A673 (cell line): ENCODE data around the gene CRYGD. TPM values are rescaled to one million over a fixed set of nuclear protein-coding genes. Genes with fewer than 3 reads are reported as not detected.
"Not testable (repeated sequence)": the region's sequence is repeated elsewhere in the genome, so short reads cannot be mapped to it uniquely, and the experiment has no call there.

Experiments
- BruUV-seq: library from RNA; stranded (reverse); fragments of 400-500 nt; replicated peaks from 2 replicates; lab custom pipeline; 2021; lab: Mats Ljungman, UMichigan
- CTCF ChIA-PET: fragments of 300-600 bp; sonication (Branson Sonifier 250); formaldehyde crosslinking; loops from one replicate; lab custom pipeline; 2022; ENCODE audit warnings: antibody characterized with exemption; lab: Charles Lee
- POLR2A ChIA-PET: fragments of 300-600 bp; sonication (Branson Sonifier 250); formaldehyde crosslinking; loops from one replicate; lab custom pipeline; 2022; ENCODE audit warnings: antibody characterized with exemption; ENCODE audit not compliant: low non-redundant PET; lab: Charles Lee
- DNase-seq: peaks from one replicate; pipeline ENCODE4 v3.0.0-alpha.2; 2015; ENCODE audit warnings: low spot score
- H3K27ac ChIP-seq: fragments of 200-600 bp; sonication (generic); 2 replicates; pipeline ENCODE4 v1.5.1; 2016; ENCODE audit warnings: mixed run types, low read depth, mild to moderate bottlenecking, mixed read lengths, antibody characterized with exemption, low read length; ENCODE audit not compliant: poor library complexity, severe bottlenecking
- H3K27me3 ChIP-seq: fragments of 200-600 bp; sonication (generic); replicated peaks from 2 replicates; pipeline ENCODE4 v1.6.1; 2017; ENCODE audit warnings: mixed run types, low read depth, mild to moderate bottlenecking, mixed read lengths, antibody characterized with exemption, low read length; ENCODE audit not compliant: insufficient read depth, poor library complexity
- H3K36me3 ChIP-seq: fragments of 200-600 bp; sonication (generic); 2 replicates; pipeline ENCODE4 v1.6.1; 2016; ENCODE audit warnings: mixed run types, mild to moderate bottlenecking, mixed read lengths, antibody characterized with exemption, low read length; ENCODE audit not compliant: insufficient read depth, poor library complexity, severe bottlenecking
- H3K4me1 ChIP-seq: fragments of 200-600 bp; sonication (generic); 2 replicates; pipeline ENCODE4 v1.6.1; 2017; ENCODE audit warnings: mixed run types, mild to moderate bottlenecking, mixed read lengths, antibody characterized with exemption, low read length; ENCODE audit not compliant: insufficient read depth, poor library complexity, severe bottlenecking
- H3K4me3 ChIP-seq: fragments of 200-600 bp; sonication (generic); 2 replicates; pipeline ENCODE4 v1.5.1; 2016; ENCODE audit warnings: low read depth, mixed run types, mild to moderate bottlenecking, mixed read lengths, low read length; ENCODE audit not compliant: poor library complexity, severe bottlenecking
- H3K9me3 ChIP-seq: fragments of 200-600 bp; sonication (generic); 2 replicates; pipeline ENCODE4 v1.6.1; 2016; ENCODE audit warnings: mixed run types, low read depth, mild to moderate bottlenecking, mixed read lengths, antibody characterized with exemption, low read length; ENCODE audit not compliant: poor library complexity, severe bottlenecking
- EZH2 ChIP-seq: fragments of 200-600 bp; sonication (generic); IDR thresholded peaks from 2 replicates; pipeline ENCODE4 v1.6.1; 2017; ENCODE audit warnings: borderline replicate concordance, low read depth, mild to moderate bottlenecking, mixed read lengths, antibody characterized with exemption, low read length; ENCODE audit not compliant: poor library complexity, severe bottlenecking
- intact Hi-C: fragments of 100-400 bp; cut with micrococcal nuclease; formaldehyde crosslinking; loops from one replicate; pipeline ENCODE4 v1.10.0; 2022; ENCODE audit not compliant: unreplicated experiment
- total RNA-seq: library from RNA; stranded (reverse); gene quantifications from 2 replicates; pipeline ENCODE4 v1.2.3, GENCODE V29; 2021
- TF ChIP-seq, protein P1 (sequence below): fragments of 300-800, 200-600 bp; sonication (generic); conservative IDR thresholded peaks from 2 replicates; pipeline ENCODE4 v1.5.1; 2017; ENCODE audit warnings: low read depth, mild to moderate bottlenecking, antibody characterized with exemption, low read length, moderate library complexity, mixed read lengths

The CRYGD gene
- total RNA-seq, 1 experiment from 2014 or later, result not detected

DNA sequence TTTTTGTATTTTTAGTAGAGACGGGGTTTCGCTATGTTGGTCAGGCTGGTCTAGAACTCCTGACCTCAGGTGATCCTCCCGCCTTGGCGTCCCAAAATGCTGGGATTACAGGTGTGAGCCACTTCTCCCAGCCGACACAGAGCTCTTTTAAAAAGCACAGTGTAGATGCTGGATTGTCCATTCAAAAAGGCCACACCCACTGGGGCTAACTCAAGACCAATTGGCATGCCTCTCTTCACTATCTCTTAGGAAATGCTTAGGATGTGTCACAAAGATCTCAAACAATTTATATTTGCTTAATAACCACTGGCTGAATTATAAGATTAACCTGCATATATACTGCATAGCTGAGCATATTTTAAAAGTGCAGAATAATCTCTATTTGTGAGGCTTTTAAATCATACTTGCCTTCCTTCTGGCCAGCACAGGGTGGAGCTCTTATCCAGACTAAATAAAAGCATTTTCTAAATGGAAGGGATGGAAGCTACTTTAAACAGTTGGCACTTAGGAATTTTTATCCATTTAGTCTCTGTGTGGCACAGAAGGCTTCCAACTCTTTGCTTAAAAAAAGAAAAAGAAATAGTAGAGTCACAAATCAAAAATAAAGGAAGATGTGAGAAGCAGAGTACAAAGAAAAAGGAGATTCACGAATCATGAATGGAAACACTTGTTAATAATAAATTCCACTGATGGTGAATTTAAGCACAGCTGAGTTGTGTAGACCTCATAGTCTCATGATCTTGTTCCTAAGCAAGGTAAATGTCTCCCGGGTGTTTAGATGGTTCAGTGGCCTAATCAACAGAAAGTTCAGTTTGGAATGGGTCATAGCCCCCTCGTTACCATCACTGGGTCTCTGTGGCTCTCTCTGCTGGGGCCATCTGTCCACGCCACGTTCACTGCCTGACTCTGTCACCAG is 22.4 kb downstream of the CRYGD start:
- CTCF ChIA-PET, result interaction anchor here (0.6 to 1.5 kb wide), 3 partner anchors 152 to 167 kb away, joined by 3 to 5 read pairs (median 4); partner anchors contain the start of gene IDH1
- POLR2A ChIA-PET, result interaction anchor here (0.6 kb wide), 1 partner anchor 270 kb away, joined by 3 read pairs; no protein-coding TSS in a partner anchor
- no peak overlapping the region for H3K4me3 ChIP-seq
- BruUV-seq, result no TSS peak
- no peaks in the 10 kb centered on the region for H3K27me3 ChIP-seq
- no peaks in the 10 kb centered on the region for H3K36me3 ChIP-seq
- no peak overlapping the region for H3K27ac ChIP-seq
- TF ChIP-seq, protein P1, sequence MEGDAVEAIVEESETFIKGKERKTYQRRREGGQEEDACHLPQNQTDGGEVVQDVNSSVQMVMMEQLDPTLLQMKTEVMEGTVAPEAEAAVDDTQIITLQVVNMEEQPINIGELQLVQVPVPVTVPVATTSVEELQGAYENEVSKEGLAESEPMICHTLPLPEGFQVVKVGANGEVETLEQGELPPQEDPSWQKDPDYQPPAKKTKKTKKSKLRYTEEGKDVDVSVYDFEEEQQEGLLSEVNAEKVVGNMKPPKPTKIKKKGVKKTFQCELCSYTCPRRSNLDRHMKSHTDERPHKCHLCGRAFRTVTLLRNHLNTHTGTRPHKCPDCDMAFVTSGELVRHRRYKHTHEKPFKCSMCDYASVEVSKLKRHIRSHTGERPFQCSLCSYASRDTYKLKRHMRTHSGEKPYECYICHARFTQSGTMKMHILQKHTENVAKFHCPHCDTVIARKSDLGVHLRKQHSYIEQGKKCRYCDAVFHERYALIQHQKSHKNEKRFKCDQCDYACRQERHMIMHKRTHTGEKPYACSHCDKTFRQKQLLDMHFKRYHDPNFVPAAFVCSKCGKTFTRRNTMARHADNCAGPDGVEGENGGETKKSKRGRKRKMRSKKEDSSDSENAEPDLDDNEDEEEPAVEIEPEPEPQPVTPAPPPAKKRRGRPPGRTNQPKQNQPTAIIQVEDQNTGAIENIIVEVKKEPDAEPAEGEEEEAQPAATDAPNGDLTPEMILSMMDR, result peak; percentile 53
- no peak for TF ChIP-seq EZH2
- DNase-seq, result peak; percentile 7
- no peaks in the 10 kb centered on the region for H3K4me1 ChIP-seq
- H3K9me3 ChIP-seq, result no peaks in the 10 kb centered on the region
- intact Hi-C loops, result no loop called here

GRCh38 chr2:208099682-208100470 is 24.4 kb downstream of the CRYGD start:
- Histone ChIP-seq H3K36me3 (no peaks in the 10 kb centered on the region), H3K27me3 (no peaks in the 10 kb centered on the region), H3K4me1 (no peaks in the 10 kb centered on the region), H3K27ac (no peak overlapping the region), H3K4me3 (no peak overlapping the region), H3K9me3 (no peaks in the 10 kb centered on the region)
- no TSS peak for BruUV-seq
- TF ChIP-seq EZH2, result no peak
- TF ChIP-seq, protein P1, result no peak
- no peak for DNase-seq
- ChIA-PET POLR2A (no interaction called here), CTCF (no interaction called here)
- intact Hi-C loops, result no loop called here

DNA sequence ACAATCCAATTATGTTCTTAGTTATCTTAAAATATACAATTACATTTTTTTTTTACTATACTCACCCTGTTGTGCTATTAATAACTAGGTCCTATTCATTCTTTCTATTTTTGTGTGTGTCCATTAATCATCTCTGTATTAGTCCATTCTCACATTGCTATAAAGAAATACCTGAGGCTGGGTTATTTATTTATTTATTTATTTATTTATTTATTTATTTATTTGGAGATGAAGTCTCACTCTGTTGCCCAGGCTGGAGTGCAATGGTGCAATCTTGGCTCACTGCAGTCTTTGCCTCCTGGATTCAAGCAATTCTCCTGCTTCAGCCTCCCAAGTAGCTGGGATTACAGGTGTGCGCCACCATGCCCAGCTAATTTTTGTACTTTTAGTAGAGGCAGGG is 25.6 kb downstream of the CRYGD start:
- H3K4me1 ChIP-seq, H3K36me3 ChIP-seq, CTCF ChIA-PET, H3K4me3 ChIP-seq, BruUV-seq, POLR2A ChIA-PET, H3K27me3 ChIP-seq, H3K27ac ChIP-seq, H3K9me3 ChIP-seq, intact Hi-C loops, DNase-seq: not testable (repeated sequence)
